H9 (cell line): ENCODE measurements around the gene PFN3. TPM values are rescaled to one million over a fixed set of nuclear protein-coding genes. Genes with fewer than 3 reads are reported as not detected.
A peak's percentile ranks its signal among the peaks of the same experiment; 100 is the strongest.

Experiments
- DNase-seq: peaks from one replicate; pipeline ENCODE4 v3.0.0-alpha.2; 2017
- H2AFZ ChIP-seq: one replicate; pipeline ENCODE4 v1.6.1; 2013; ENCODE audit warnings: mild to moderate bottlenecking, low read length, control low read depth, moderate library complexity
- H2AK5ac ChIP-seq: 2 replicates; pipeline ENCODE4 v1.6.1; 2013; ENCODE audit warnings: low read length, control low read depth, mixed read lengths; ENCODE audit not compliant: insufficient read length
- H2BK120ac ChIP-seq: one replicate; pipeline ENCODE4 v1.6.1; 2013; ENCODE audit warnings: low read depth, mild to moderate bottlenecking, low read length, control low read depth, inconsistent platforms; ENCODE audit not compliant: poor library complexity, severe bottlenecking
- H2BK12ac ChIP-seq: 2 replicates; pipeline ENCODE4 v1.6.1; 2013; ENCODE audit warnings: low read length, control low read depth, mixed read lengths, low read depth; ENCODE audit not compliant: insufficient read length
- H2BK15ac ChIP-seq: 2 replicates; pipeline ENCODE4 v1.6.1; 2013; ENCODE audit warnings: low read depth, low read length, control low read depth
- H2BK20ac ChIP-seq: one replicate; pipeline ENCODE4 v1.6.1; 2013; ENCODE audit warnings: low read depth, mild to moderate bottlenecking, low read length, control low read depth, inconsistent platforms; ENCODE audit not compliant: poor library complexity, severe bottlenecking
- H2BK5ac ChIP-seq: 2 replicates; pipeline ENCODE4 v1.6.1; 2013; ENCODE audit warnings: low read length, control low read depth, mixed read lengths; ENCODE audit not compliant: insufficient read length
- H3K14ac ChIP-seq: 2 replicates; pipeline ENCODE4 v1.6.1; 2013; ENCODE audit warnings: low read length, control low read depth; ENCODE audit not compliant: insufficient read depth
- H3K18ac ChIP-seq: 2 replicates; pipeline ENCODE4 v1.6.1; 2013; ENCODE audit warnings: low read depth, mild to moderate bottlenecking, mixed read lengths, low read length, control low read depth; ENCODE audit not compliant: insufficient read length
- H3K23ac ChIP-seq: 2 replicates; pipeline ENCODE4 v1.6.1; 2013; ENCODE audit warnings: low read length, control low read depth, mixed read lengths, low read depth; ENCODE audit not compliant: insufficient read length
- H3K23me2 ChIP-seq: 2 replicates; pipeline ENCODE4 v1.6.1; 2013; ENCODE audit warnings: low read depth, mild to moderate bottlenecking, mixed read lengths, low read length, control low read depth; ENCODE audit not compliant: insufficient read length, poor library complexity, severe bottlenecking
- H3K27ac ChIP-seq: 2 replicates; pipeline ENCODE4 v1.5.1; 2013; ENCODE audit warnings: low read length, control low read depth, mixed read lengths, low read depth; ENCODE audit not compliant: insufficient read length
- H3K27me3 ChIP-seq: 2 replicates; pipeline ENCODE4 v1.6.1; 2013; ENCODE audit warnings: low read length, control low read depth, inconsistent platforms; ENCODE audit not compliant: insufficient read depth
- H3K4ac ChIP-seq: 2 replicates; pipeline ENCODE4 v1.6.1; 2013; ENCODE audit warnings: low read depth, mild to moderate bottlenecking, control low read depth, inconsistent platforms, low read length, moderate library complexity
- H3K4me1 ChIP-seq: 2 replicates; pipeline ENCODE4 v1.6.1; 2013; ENCODE audit warnings: low read length, control low read depth, inconsistent platforms; ENCODE audit not compliant: insufficient read depth
- H3K4me2 ChIP-seq: 2 replicates; pipeline ENCODE4 v1.6.1; 2013; ENCODE audit warnings: low read length, control low read depth, mixed read lengths; ENCODE audit not compliant: insufficient read length, insufficient read depth
- H3K56ac ChIP-seq: 2 replicates; pipeline ENCODE4 v1.6.1; 2013; ENCODE audit warnings: low read depth, mild to moderate bottlenecking, mixed read lengths, low read length, control low read depth; ENCODE audit not compliant: insufficient read length
- H3K79me1 ChIP-seq: 2 replicates; pipeline ENCODE4 v1.6.1; 2013; ENCODE audit warnings: low read depth, mild to moderate bottlenecking, moderate library complexity, low read length, control low read depth, inconsistent platforms; ENCODE audit not compliant: insufficient read depth, poor library complexity, severe bottlenecking
- H3K79me2 ChIP-seq: 2 replicates; pipeline ENCODE4 v1.6.1; 2013; ENCODE audit warnings: low read length, control low read depth, inconsistent platforms; ENCODE audit not compliant: insufficient read depth
- H3K9ac ChIP-seq: 2 replicates; pipeline ENCODE4 v1.6.1; 2013; ENCODE audit warnings: low read length, control low read depth, mixed read lengths; ENCODE audit not compliant: insufficient read length; ENCODE audit errors: extremely low read depth
- H3K9me3 ChIP-seq: one replicate; pipeline ENCODE4 v1.6.1; 2013; ENCODE audit warnings: low read depth, low read length, inconsistent platforms; ENCODE audit not compliant: control insufficient read depth
- H3T11ph ChIP-seq: one replicate; pipeline ENCODE4 v1.6.1; 2013; ENCODE audit warnings: mild to moderate bottlenecking, low read length, control low read depth, inconsistent platforms
- H4K20me1 ChIP-seq: one replicate; pipeline ENCODE4 v1.6.1; 2013; ENCODE audit not compliant: control insufficient read depth, insufficient read length, insufficient read depth
- H4K5ac ChIP-seq: 2 replicates; pipeline ENCODE4 v1.6.1; 2013; ENCODE audit warnings: low read depth, mild to moderate bottlenecking, mixed read lengths, low read length, control low read depth; ENCODE audit not compliant: insufficient read length
- H4K8ac ChIP-seq: replicated peaks from 2 replicates; pipeline ENCODE4 v1.6.1; 2013; ENCODE audit warnings: low read length, control low read depth, mixed read lengths, low read depth; ENCODE audit not compliant: insufficient read length
- H4K91ac ChIP-seq: 2 replicates; pipeline ENCODE4 v1.6.1; 2013; ENCODE audit warnings: low read depth, mild to moderate bottlenecking, moderate library complexity, mixed read lengths, low read length, control low read depth; ENCODE audit not compliant: insufficient read length
- H3K27ac Mint-ChIP-seq, 3 experiments: 2 replicates in 2 of 3; 3 replicates in 1 of 3; pipeline ENCODE4 v1.8.0; 2020 to 2021; ENCODE audit warnings: mixed read lengths in 3 of 3, mild to moderate bottlenecking in 1 of 3, moderate library complexity in 1 of 3
- H3K27me3 Mint-ChIP-seq: 2 replicates; pipeline ENCODE4 v1.8.0; 2021; ENCODE audit warnings: low read depth, mild to moderate bottlenecking, moderate library complexity, mixed read lengths
- H3K36me3 Mint-ChIP-seq, 3 experiments: 2 replicates in 2 of 3; 3 replicates in 1 of 3; pipeline ENCODE4 v1.8.0; 2020 to 2021; ENCODE audit warnings: low read depth in 3 of 3, mixed read lengths in 3 of 3; ENCODE audit not compliant: insufficient read depth in 1 of 3
- H3K4me1 Mint-ChIP-seq, 2 experiments: 2 replicates each; pipeline ENCODE4 v1.8.0; 2020; ENCODE audit warnings: mixed read lengths in 2 of 2
- H3K4me3 Mint-ChIP-seq, 2 experiments: 2 replicates in 1 of 2; 3 replicates in 1 of 2; pipeline ENCODE4 v1.8.0; 2020 to 2021; ENCODE audit warnings: mild to moderate bottlenecking in 2 of 2, mixed read lengths in 2 of 2, moderate library complexity in 1 of 2
- H3K9me3 Mint-ChIP-seq, 2 experiments: 2 replicates in 1 of 2; 3 replicates in 1 of 2; pipeline ENCODE4 v1.8.0; 2020; ENCODE audit warnings: mild to moderate bottlenecking in 2 of 2, mixed read lengths in 2 of 2, moderate library complexity in 1 of 2
- CTCF ChIP-seq: fragments of 200-600 bp; sonication (generic); conservative IDR thresholded peaks from 3 replicates; pipeline ENCODE4 v1.8.0; 2021; ENCODE audit warnings: antibody characterized with exemption, mild to moderate bottlenecking
- WGBS: extraction: QIAGEN DNeasy Blood & Tissue Kit; methylation state at CpG from one replicate; pipeline ENCODE4 v1.1.7; 2013; ENCODE audit warnings: missing lambda C conversion rate, low lambda C conversion rate, mixed read lengths; ENCODE audit not compliant: insufficient read length; ENCODE audit errors: extremely low coverage; 5-methylcytosine and 5-hydroxymethylcytosine counted together
- total RNA-seq: library from RNA; stranded (reverse); gene quantifications from 2 replicates; pipeline ENCODE4 v1.2.1, GENCODE V29; 2021

The PFN3 gene
- total RNA-seq, 1 experiment from 2014 or later, result not detected

GRCh38 chr5:177427211-177427822 lies 26.9 kb upstream of the PFN3 start:
- Mint-ChIP-seq H3K27me3 (peaks cover 5% of the 10 kb centered on the region; the same call in 1 of the 2 replicates), H3K4me3 (peak overlapping the region; percentile 77 to 85), H3K4me1 (peaks cover 18 to 29% of the 10 kb centered on the region in 2 experiments), H3K36me3 (peaks cover 2 to 20% (median 18%) of the 10 kb centered on the region in 3 experiments; a peak in 6 of 7 replicates), H3K27ac (peak overlapping the region in 1 of 3 experiments; percentile 57; a peak in 2 of 7 replicates), H3K9me3 (no peaks in the 10 kb centered on the region)
- no peaks in the 10 kb centered on the region; the same call in 1 of the 2 replicates for H3K79me2 ChIP-seq
- H3K27ac ChIP-seq, result no peak overlapping the region
- no peak overlapping the region for H4K91ac ChIP-seq
- TF ChIP-seq CTCF, result no peak
- H3T11ph ChIP-seq, result no peak overlapping the region
- no peaks in the 10 kb centered on the region for H3K27me3 ChIP-seq
- H3K9me3 ChIP-seq, result no peaks in the 10 kb centered on the region
- no peak overlapping the region for H3K4ac ChIP-seq
- H3K79me1 ChIP-seq, result no peaks in the 10 kb centered on the region
- H2BK15ac ChIP-seq, result no peak overlapping the region
- no peak overlapping the region for H3K56ac ChIP-seq
- no peak overlapping the region for H2AK5ac ChIP-seq
- no peak overlapping the region for H4K5ac ChIP-seq
- no peak overlapping the region for H2BK20ac ChIP-seq
- no peak for DNase-seq
- H2BK120ac ChIP-seq, result no peak overlapping the region
- no peak overlapping the region for H2BK12ac ChIP-seq
- H3K4me2 ChIP-seq, result peak overlapping the region; percentile 70
- no peak overlapping the region for H2AFZ ChIP-seq
- no peaks in the 10 kb centered on the region; the same call in 1 of the 2 replicates for H3K4me1 ChIP-seq
- H2BK5ac ChIP-seq, result no peak overlapping the region
- WGBS, result no CpG with 5 or more reads among the region's 11 CpGs
- no peak overlapping the region for H3K18ac ChIP-seq
- peaks cover 4% of the 10 kb centered on the region for H3K23me2 ChIP-seq
- no peak overlapping the region for H4K8ac ChIP-seq
- peak overlapping the region; percentile 93 for H3K14ac ChIP-seq
- no peaks in the 10 kb centered on the region for H4K20me1 ChIP-seq
- peak overlapping the region; percentile 71 for H3K9ac ChIP-seq
- H3K23ac ChIP-seq, result no peak overlapping the region
